ENCODE data around the gene HELQ.
"Not testable (repeated sequence)": the region's sequence is repeated elsewhere in the genome, so short reads cannot be mapped to it uniquely, and the experiment has no call there.

GRCh38 chr4:83398158-83398557 is 57.5 kb downstream of the HELQ start:
- not testable (repeated sequence) for TF ChIP-seq YY1 (IDR thresholded peaks at IDR 0.05; ENCODE audit: insufficient read depth, insufficient read length); SUZ12 (IDR thresholded peaks at IDR 0.05; ENCODE audit: extremely low read depth, insufficient read depth, insufficient read length)
